HepG2 (cell line): ENCODE measurements around the gene TMCO4. TPM values are rescaled to one million over a fixed set of nuclear protein-coding genes. Genes with fewer than 3 reads are reported as not detected.

Source experiments
- ATAC-seq: fragments of 200-7000 bp; cut with Tn5 transposase; 3 replicates; pipeline ENCODE4 v1.9.1; 2020; ENCODE audit warnings: mild to moderate bottlenecking, moderate library complexity
- BruUV-seq: library from RNA; stranded (reverse); fragments of 400-500 nt; replicated peaks from 2 replicates; lab custom pipeline; 2021; lab: Mats Ljungman, UMichigan
- CTCF ChIA-PET: fragments of 300-600 bp; formaldehyde crosslinking; extraction: SDS; loops from one replicate; lab custom pipeline; 2021; ENCODE audit warnings: low total read pairs, inconsistent platforms, low intra/inter-chr PET ratio; lab: Yijun Ruan, JAX
- POLR2A ChIA-PET: fragments of 350-600 bp; sonication (Branson Sonifier 250); formaldehyde crosslinking; loops from one replicate; lab custom pipeline; 2020; ENCODE audit warnings: antibody characterized with exemption, inconsistent platforms; lab: Yijun Ruan, JAX
- DNase-seq: peaks from one replicate; pipeline ENCODE4 v3.0.0-alpha.2; 2015; ENCODE audit warnings: low spot score
- FAIRE-seq: peaks from 3 replicates; lab custom pipeline; 2011; peaks lifted over from hg19 to GRCh38; lab: Jason Lieb, UNC
- H2AFZ ChIP-seq: one replicate; pipeline ENCODE4 v1.6.1; 2011; ENCODE audit warnings: low read length, inconsistent platforms
- H3K27ac ChIP-seq: fragments of 300-600 bp; 3 replicates; pipeline ENCODE4 v1.8.0; 2011; ENCODE audit warnings: mixed run types, mild to moderate bottlenecking, mixed read lengths, low read length, inconsistent platforms; ENCODE audit not compliant: insufficient read depth; ENCODE audit errors: extremely low read length
- H3K27me3 ChIP-seq, 2 experiments: fragments of 200-600 bp in 1 of 2; 2 replicates in 1 of 2; 3 replicates in 1 of 2; pipeline versions ENCODE4 v1.6.0 to v1.8.0; 2011; ENCODE audit warnings: low read length in 2 of 2, mild to moderate bottlenecking in 2 of 2, moderate library complexity in 2 of 2, inconsistent platforms in 1 of 2; ENCODE audit not compliant: insufficient read depth in 2 of 2, control insufficient read depth in 1 of 2
- H3K36me3 ChIP-seq, 2 experiments: fragments of 200-600 bp in 1 of 2; replicated peaks in 1 of 2; 2 replicates in 1 of 2; 3 replicates in 1 of 2; pipeline versions ENCODE4 v1.5.1 to v1.8.0; 2011; ENCODE audit warnings: low read length in 2 of 2, inconsistent platforms in 1 of 2; ENCODE audit not compliant: insufficient read depth in 2 of 2, control insufficient read depth in 1 of 2
- H3K4me1 ChIP-seq: 2 replicates; pipeline ENCODE4 v1.5.1; 2012; ENCODE audit warnings: low read length, inconsistent platforms; ENCODE audit not compliant: insufficient read depth
- H3K4me2 ChIP-seq: 2 replicates; pipeline ENCODE4 v1.6.0; 2011; ENCODE audit warnings: low read depth, low read length, inconsistent platforms
- H3K4me3 ChIP-seq, 3 experiments: fragments of 200-600 bp in 1 of 3; sonication (generic), shearing (Covaris generic) in 1 of 3; replicated peaks in 1 of 3; 2 replicates each; pipeline ENCODE4 v1.5.1; 2011 to 2016; ENCODE audit warnings: low read length in 3 of 3, inconsistent platforms in 2 of 3, low read depth in 2 of 3, mild to moderate bottlenecking in 2 of 3, control low read depth in 1 of 3, mixed read lengths in 1 of 3; ENCODE audit not compliant: insufficient read depth in 1 of 3
- H3K79me2 ChIP-seq: one replicate; pipeline ENCODE4 v1.6.1; 2011; ENCODE audit warnings: low read length, inconsistent platforms; ENCODE audit not compliant: insufficient read depth
- H3K9ac ChIP-seq: 2 replicates; pipeline ENCODE4 v1.6.0; 2011; ENCODE audit warnings: mild to moderate bottlenecking, low read depth, low read length, inconsistent platforms; ENCODE audit not compliant: insufficient read depth
- H3K9me3 ChIP-seq: 2 replicates; pipeline ENCODE4 v1.5.1; 2012; ENCODE audit warnings: mild to moderate bottlenecking, low read length
- H4K20me1 ChIP-seq: 2 replicates; pipeline ENCODE4 v1.6.0; 2011; ENCODE audit warnings: inconsistent platforms, mild to moderate bottlenecking, low read length, moderate library complexity; ENCODE audit not compliant: insufficient read depth
- CBFB ChIP-seq: sonication (generic); formaldehyde crosslinking; IDR thresholded peaks from 2 replicates; pipeline ENCODE4 v1.4.0; 2020; ENCODE audit warnings: missing genetic modification reagents
- CENPT ChIP-seq: sonication (generic); formaldehyde crosslinking; IDR thresholded peaks from 2 replicates; pipeline ENCODE4 v1.8.0; 2022; ENCODE audit warnings: low read depth, mild to moderate bottlenecking, moderate library complexity, missing genetic modification reagents
- HNF4G ChIP-seq, 2 experiments: sonication (generic) in 1 of 2; formaldehyde crosslinking in 1 of 2; IDR thresholded peaks; 2 replicates each; pipeline versions ENCODE4 v1.4.0 to v1.6.1; 2011 to 2020; ENCODE audit warnings: borderline replicate concordance in 2 of 2, low read depth in 2 of 2, mild to moderate bottlenecking in 2 of 2, low read length in 1 of 2, missing genetic modification reagents in 1 of 2, moderate library complexity in 1 of 2
- MBD4 ChIP-seq: IDR thresholded peaks from 2 replicates; pipeline ENCODE4 v1.6.1; 2012; ENCODE audit warnings: low read length, inconsistent platforms, borderline replicate concordance
- MTF1 ChIP-seq: sonication (generic); formaldehyde crosslinking; IDR thresholded peaks from 2 replicates; pipeline ENCODE4 v1.5.0; 2020; ENCODE audit warnings: missing genetic modification reagents
- NR1H2 ChIP-seq: sonication (generic); formaldehyde crosslinking; IDR thresholded peaks from 2 replicates; pipeline ENCODE4 v1.8.1; 2022; ENCODE audit warnings: low read depth, missing genetic modification reagents, borderline replicate concordance
- RARG ChIP-seq: sonication (generic); formaldehyde crosslinking; IDR thresholded peaks from 2 replicates; pipeline ENCODE4 v1.4.0; 2020; ENCODE audit warnings: low read depth, mild to moderate bottlenecking, missing genetic modification reagents
- SP140L ChIP-seq: sonication (generic); formaldehyde crosslinking; IDR thresholded peaks from 2 replicates; pipeline ENCODE4 v1.4.0; 2020; ENCODE audit warnings: missing genetic modification reagents, borderline replicate concordance
- ZKSCAN8 ChIP-seq: IDR thresholded peaks from 2 replicates; pipeline ENCODE4 v1.6.1; 2016; ENCODE audit warnings: borderline replicate concordance, missing genetic modification reagents, missing compliant biosample characterization
- ZNF124 ChIP-seq: sonication (generic); formaldehyde crosslinking; IDR thresholded peaks from 2 replicates; pipeline ENCODE4 v1.4.0; 2020; ENCODE audit warnings: missing genetic modification reagents
- ZNF263 ChIP-seq: sonication (generic); formaldehyde crosslinking; IDR thresholded peaks from 2 replicates; pipeline ENCODE4 v1.4.0; 2020; ENCODE audit warnings: missing genetic modification reagents
- ZNF550 ChIP-seq: sonication (generic); formaldehyde crosslinking; IDR thresholded peaks from 2 replicates; pipeline ENCODE4 v1.4.0; 2020; ENCODE audit warnings: mild to moderate bottlenecking, missing genetic modification reagents, borderline replicate concordance
- ZNF75D ChIP-seq: sonication (generic); formaldehyde crosslinking; IDR thresholded peaks from 2 replicates; pipeline ENCODE4 v1.8.1; 2023; ENCODE audit warnings: missing genetic modification reagents, mild to moderate bottlenecking, borderline replicate concordance
- ZNF83 ChIP-seq: sonication (generic); formaldehyde crosslinking; IDR thresholded peaks from 2 replicates; pipeline ENCODE4 v1.4.0; 2020; ENCODE audit warnings: missing genetic modification reagents, mild to moderate bottlenecking, borderline replicate concordance
- WGBS: methylation state at CpG from one replicate; pipeline ENCODE4 v1.1.6; 2017; ENCODE audit warnings: low lambda C conversion rate; 5-methylcytosine and 5-hydroxymethylcytosine counted together
- in situ Hi-C: cut with HindIII; loops from 2 replicates; pipeline ENCODE4 v1.10.0; 2017; ENCODE audit warnings: low pct_unique_long_range_greater_than_20kb; ENCODE audit not compliant: extremely low pct_ligation_motif_present
- intact Hi-C: fragments of 100-400 bp; cut with micrococcal nuclease; formaldehyde crosslinking; loops from one replicate; pipeline ENCODE4 v1.10.0; 2022; ENCODE audit not compliant: unreplicated experiment
- polyA plus RNA-seq, 8 experiments: library from polyadenylated mRNA; depleted of rRNA in 3 of 8; stranded (reverse) in 7 of 8; unstranded in 1 of 8; fragments of >200 nt; fragmentation: Illumina TruSeq in 4 of 8; extraction: Trizol in 4 of 8; gene quantifications; 2 replicates each; pipeline versions ENCODE4 v1.2.1 to v1.2.3, GENCODE V29; 2011 to 2016; ENCODE audit warnings: low read depth in 4 of 8, missing spikeins in 1 of 8, mixed read lengths in 1 of 8; ENCODE audit not compliant: insufficient read depth in 1 of 8
- total RNA-seq, 5 experiments: library from RNA; depleted of rRNA; stranded (reverse); fragments of >200 nt; fragmentation: Illumina TruSeq; extraction: Trizol; gene quantifications; 2 replicates each; pipeline ENCODE4 v1.2.3, GENCODE V29; 2016; ENCODE audit warnings: low read depth in 1 of 5
- TF ChIP-seq, protein P1 (sequence below): sonication (generic); formaldehyde crosslinking; IDR thresholded peaks from 2 replicates; pipeline ENCODE4 v1.5.1; 2020; ENCODE audit warnings: mild to moderate bottlenecking, missing genetic modification reagents
- TF ChIP-seq, protein P2 (sequence below): sonication (generic); formaldehyde crosslinking; IDR thresholded peaks from 2 replicates; pipeline ENCODE4 v1.4.0; 2020; ENCODE audit warnings: missing genetic modification reagents
- TF ChIP-seq, protein P3 (sequence below): IDR thresholded peaks from 2 replicates; pipeline ENCODE4 v1.6.1; 2016; ENCODE audit warnings: low read depth

The TMCO4 gene
- total and polyA plus RNA-seq, 2 of the 13 experiments (the other 11 are each of a cell fraction or from before 2014, with no cell fraction given): 2.1 to 4.1 TPM

DNA sequence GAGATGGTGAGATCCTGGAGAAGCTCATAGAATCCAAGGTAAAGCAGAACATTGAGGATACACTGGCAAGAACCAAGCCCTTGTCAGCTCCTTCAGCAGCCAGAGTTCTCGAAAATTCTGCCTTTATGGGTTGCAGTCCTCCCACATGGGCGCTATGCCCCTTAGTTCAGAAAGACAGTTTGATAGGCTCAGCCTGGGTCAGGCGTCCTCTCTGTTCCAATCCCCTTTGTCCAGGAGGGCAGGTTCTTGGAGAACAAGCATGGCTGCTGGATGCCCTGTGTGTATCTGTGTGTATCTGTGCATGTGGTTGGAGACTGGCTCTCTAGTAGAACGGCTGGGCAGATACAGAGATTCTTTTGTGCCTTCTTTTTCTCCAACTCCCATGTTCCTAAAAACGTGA is 163.7 kb downstream of the TMCO4 start:
- TF ChIP-seq HNF4G (IDR thresholded peaks at IDR 0.05; ENCODE audit: borderline replicate concordance, low read depth, low read length): no peak
- no peak for TF ChIP-seq HNF4G (CRISPR knock-in tag; IDR thresholded peaks at IDR 0.05; ENCODE audit: borderline replicate concordance, low read depth)
- TF ChIP-seq RARG (CRISPR knock-in tag): no peak
- no peak for TF ChIP-seq SP140L
- no peak for TF ChIP-seq ZNF263 (CRISPR knock-in tag)
- TF ChIP-seq, protein P1, sequence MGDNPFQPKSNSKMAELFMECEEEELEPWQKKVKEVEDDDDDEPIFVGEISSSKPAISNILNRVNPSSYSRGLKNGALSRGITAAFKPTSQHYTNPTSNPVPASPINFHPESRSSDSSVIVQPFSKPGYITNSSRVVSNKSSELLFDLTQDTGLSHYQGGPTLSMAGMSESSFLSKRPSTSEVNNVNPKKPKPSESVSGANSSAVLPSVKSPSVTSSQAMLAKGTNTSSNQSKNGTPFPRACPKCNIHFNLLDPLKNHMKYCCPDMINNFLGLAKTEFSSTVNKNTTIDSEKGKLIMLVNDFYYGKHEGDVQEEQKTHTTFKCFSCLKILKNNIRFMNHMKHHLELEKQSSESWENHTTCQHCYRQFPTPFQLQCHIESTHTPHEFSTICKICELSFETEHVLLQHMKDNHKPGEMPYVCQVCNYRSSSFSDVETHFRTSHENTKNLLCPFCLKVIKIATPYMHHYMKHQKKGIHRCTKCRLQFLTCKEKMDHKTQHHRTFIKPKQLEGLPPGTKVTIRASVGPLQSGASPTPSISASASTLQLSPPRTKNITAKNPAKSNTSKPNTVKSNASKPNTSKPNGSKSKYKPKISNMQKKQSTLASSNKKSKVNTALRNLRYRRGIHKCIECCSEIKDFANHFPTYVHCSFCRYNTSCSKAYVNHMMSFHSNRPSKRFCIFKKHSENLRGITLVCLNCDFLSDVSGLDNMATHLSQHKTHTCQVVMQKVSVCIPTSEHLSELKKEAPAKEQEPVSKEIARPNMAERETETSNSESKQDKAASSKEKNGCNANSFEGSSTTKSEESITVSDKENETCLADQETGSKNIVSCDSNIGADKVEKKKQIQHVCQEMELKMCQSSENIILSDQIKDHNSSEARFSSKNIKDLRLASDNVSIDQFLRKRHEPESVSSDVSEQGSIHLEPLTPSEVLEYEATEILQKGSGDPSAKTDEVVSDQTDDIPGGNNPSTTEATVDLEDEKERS (CRISPR knock-in tag): no peak
- no peak for TF ChIP-seq MBD4
- no peak for TF ChIP-seq ZNF75D (CRISPR knock-in tag)
- TF ChIP-seq, protein P2, sequence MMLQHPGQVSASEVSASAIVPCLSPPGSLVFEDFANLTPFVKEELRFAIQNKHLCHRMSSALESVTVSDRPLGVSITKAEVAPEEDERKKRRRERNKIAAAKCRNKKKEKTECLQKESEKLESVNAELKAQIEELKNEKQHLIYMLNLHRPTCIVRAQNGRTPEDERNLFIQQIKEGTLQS (CRISPR knock-in tag): no peak
- TF ChIP-seq NR1H2 (CRISPR knock-in tag): no peak
- TF ChIP-seq, protein P3, sequence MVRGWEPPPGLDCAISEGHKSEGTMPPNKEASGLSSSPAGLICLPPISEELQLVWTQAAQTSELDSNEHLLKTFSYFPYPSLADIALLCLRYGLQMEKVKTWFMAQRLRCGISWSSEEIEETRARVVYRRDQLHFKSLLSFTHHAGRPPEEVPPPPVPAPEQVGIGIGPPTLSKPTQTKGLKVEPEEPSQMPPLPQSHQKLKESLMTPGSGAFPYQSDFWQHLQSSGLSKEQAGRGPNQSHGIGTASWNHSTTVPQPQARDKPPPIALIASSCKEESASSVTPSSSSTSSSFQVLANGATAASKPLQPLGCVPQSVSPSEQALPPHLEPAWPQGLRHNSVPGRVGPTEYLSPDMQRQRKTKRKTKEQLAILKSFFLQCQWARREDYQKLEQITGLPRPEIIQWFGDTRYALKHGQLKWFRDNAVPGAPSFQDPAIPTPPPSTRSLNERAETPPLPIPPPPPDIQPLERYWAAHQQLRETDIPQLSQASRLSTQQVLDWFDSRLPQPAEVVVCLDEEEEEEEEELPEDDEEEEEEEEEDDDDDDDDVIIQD: no peak
- no peak for TF ChIP-seq CENPT (CRISPR knock-in tag)
- no peak for TF ChIP-seq ZNF124 (CRISPR knock-in tag)
- no peak for TF ChIP-seq MTF1
- TF ChIP-seq ZNF550 (CRISPR knock-in tag): no peak
- no peak for TF ChIP-seq ZKSCAN8 (CRISPR knock-in tag)
- TF ChIP-seq ZNF83 (CRISPR knock-in tag): no peak
- no peak for TF ChIP-seq CBFB (CRISPR knock-in tag)
- TF ChIP-seq, all 625 proteins: peak for 0
- FAIRE-seq (no peak), ATAC-seq (no peak), DNase-seq (no peak)
- Histone ChIP-seq H3K79me2 (no peaks in the 10 kb centered on the region), H4K20me1 (no peaks in the 10 kb centered on the region), H3K4me2 (no peak overlapping the region), H3K9me3 (no peaks in the 10 kb centered on the region), H3K4me1 (peaks cover 27% of the 10 kb centered on the region), H3K27me3 (no peaks in the 10 kb centered on the region), H3K9ac (no peak overlapping the region), H3K4me3 (no peak overlapping the region), H3K27ac (no peak overlapping the region), H2AFZ (no peak overlapping the region), H3K36me3 (no peaks in the 10 kb centered on the region)
- CTCF ChIA-PET: no interaction called here
- BruUV-seq: no TSS peak
- intact Hi-C loops (no loop called here), in situ Hi-C loops (no loop called here)
- POLR2A ChIA-PET: no interaction called here
- 37% methylated on average over 3 of the region's 5 CpGs for WGBS
